Neuronal stem cell (in vitro differentiated cells): ENCODE results near the gene PRKACB.

Experiments used
- DNase-seq: peaks from one replicate; pipeline ENCODE4 v3.0.0-alpha.2; 2013; ENCODE audit warnings: low spot score
- H2AFZ ChIP-seq: one replicate; pipeline ENCODE4 v1.6.1; 2013; ENCODE audit warnings: mild to moderate bottlenecking, low read length, inconsistent platforms
- H2AK5ac ChIP-seq: 2 replicates; pipeline ENCODE4 v1.6.1; 2013; ENCODE audit warnings: low read depth, mild to moderate bottlenecking, inconsistent platforms, low read length, moderate library complexity, mixed read lengths
- H2BK120ac ChIP-seq: 2 replicates; pipeline ENCODE4 v1.6.1; 2013; ENCODE audit warnings: low read depth, mild to moderate bottlenecking, inconsistent platforms, low read length, moderate library complexity, mixed read lengths
- H2BK12ac ChIP-seq: one replicate; pipeline ENCODE4 v1.6.1; 2013; ENCODE audit warnings: low read length, inconsistent platforms
- H2BK15ac ChIP-seq: 2 replicates; pipeline ENCODE4 v1.6.1; 2013; ENCODE audit warnings: mild to moderate bottlenecking, low read length, inconsistent platforms, mixed read lengths
- H2BK5ac ChIP-seq: one replicate; pipeline ENCODE4 v1.6.1; 2013; ENCODE audit warnings: inconsistent platforms, mild to moderate bottlenecking, low read length, moderate library complexity
- H3K14ac ChIP-seq: one replicate; pipeline ENCODE4 v1.6.1; 2013; ENCODE audit warnings: low read length, inconsistent platforms
- H3K18ac ChIP-seq: 2 replicates; pipeline ENCODE4 v1.6.1; 2013; ENCODE audit warnings: low read length, inconsistent platforms
- H3K23ac ChIP-seq: 2 replicates; pipeline ENCODE4 v1.6.1; 2013; ENCODE audit warnings: low read depth, mild to moderate bottlenecking, mixed read lengths, low read length, inconsistent platforms; ENCODE audit not compliant: poor library complexity
- H3K27ac ChIP-seq: replicated peaks from 3 replicates; pipeline ENCODE4 v1.5.1; 2013; ENCODE audit warnings: low read length, inconsistent platforms
- H3K27me3 ChIP-seq, 3 experiments: 2 replicates each; pipeline ENCODE4 v1.6.1; 2013; ENCODE audit warnings: low read length in 3 of 3, mild to moderate bottlenecking in 2 of 3, inconsistent platforms in 1 of 3, low read depth in 1 of 3, mixed read lengths in 1 of 3, moderate library complexity in 1 of 3; ENCODE audit not compliant: control insufficient read depth in 3 of 3, insufficient read depth in 3 of 3
- H3K36me3 ChIP-seq, 2 donors: replicated peaks in 1 of 2; 2 replicates each; pipeline ENCODE4 v1.6.1; 2013; ENCODE audit warnings: low read length in 2 of 2; ENCODE audit not compliant: control insufficient read depth in 2 of 2, insufficient read depth in 2 of 2
- H3K4ac ChIP-seq: 2 replicates; pipeline ENCODE4 v1.6.1; 2013; ENCODE audit warnings: inconsistent platforms, mild to moderate bottlenecking, low read length, moderate library complexity
- H3K4me1 ChIP-seq, 2 donors: 1 replicate in 1 of 2; 2 replicates in 1 of 2; pipeline ENCODE4 v1.6.1; 2013; ENCODE audit warnings: low read length in 2 of 2, low read depth in 1 of 2; ENCODE audit not compliant: control insufficient read depth in 2 of 2, insufficient read depth in 1 of 2
- H3K4me2 ChIP-seq: one replicate; pipeline ENCODE4 v1.6.1; 2013; ENCODE audit warnings: mild to moderate bottlenecking, low read length, inconsistent platforms; ENCODE audit not compliant: insufficient read depth, poor library complexity, severe bottlenecking
- H3K4me3 ChIP-seq, 2 donors: 2 replicates each; pipeline ENCODE4 v1.5.1; 2013; ENCODE audit warnings: low read length in 2 of 2, mild to moderate bottlenecking in 2 of 2, inconsistent platforms in 1 of 2, moderate library complexity in 1 of 2
- H3K79me1 ChIP-seq: one replicate; pipeline ENCODE4 v1.6.1; 2013; ENCODE audit warnings: low read depth, mild to moderate bottlenecking, inconsistent platforms, low read length, moderate library complexity
- H3K9ac ChIP-seq: one replicate; pipeline ENCODE4 v1.6.1; 2013; ENCODE audit warnings: mild to moderate bottlenecking, low read depth, low read length, inconsistent platforms; ENCODE audit not compliant: poor library complexity
- H3K9me3 ChIP-seq, 2 donors: replicated peaks in 1 of 2; 2 replicates each; pipeline versions ENCODE3 to v1.6.1; 2013; ENCODE audit warnings: low read length in 2 of 2, mild to moderate bottlenecking in 2 of 2, inconsistent platforms in 1 of 2, low read depth in 1 of 2, mixed read lengths in 1 of 2, moderate library complexity in 1 of 2; ENCODE audit not compliant: control insufficient read depth in 2 of 2, insufficient read depth in 1 of 2
- H4K8ac ChIP-seq: one replicate; pipeline ENCODE4 v1.6.1; 2013; ENCODE audit warnings: low read depth, mild to moderate bottlenecking, inconsistent platforms, low read length, moderate library complexity
- H4K91ac ChIP-seq: one replicate; pipeline ENCODE4 v1.6.1; 2013; ENCODE audit warnings: low read length, low read depth, mild to moderate bottlenecking, inconsistent platforms; ENCODE audit not compliant: poor library complexity
- WGBS, 2 donors: extraction: QIAGEN DNeasy Blood & Tissue Kit; methylation state at CpG; one replicate each; pipeline ENCODE4 v1.1.7; 2013; ENCODE audit warnings: missing lambda C conversion rate in 2 of 2, mixed read lengths in 1 of 2; ENCODE audit not compliant: insufficient read length in 2 of 2, insufficient replicate concordance in 1 of 2; ENCODE audit errors: extremely low coverage in 2 of 2; 5-methylcytosine and 5-hydroxymethylcytosine counted together

PRKACB gene

DNA sequence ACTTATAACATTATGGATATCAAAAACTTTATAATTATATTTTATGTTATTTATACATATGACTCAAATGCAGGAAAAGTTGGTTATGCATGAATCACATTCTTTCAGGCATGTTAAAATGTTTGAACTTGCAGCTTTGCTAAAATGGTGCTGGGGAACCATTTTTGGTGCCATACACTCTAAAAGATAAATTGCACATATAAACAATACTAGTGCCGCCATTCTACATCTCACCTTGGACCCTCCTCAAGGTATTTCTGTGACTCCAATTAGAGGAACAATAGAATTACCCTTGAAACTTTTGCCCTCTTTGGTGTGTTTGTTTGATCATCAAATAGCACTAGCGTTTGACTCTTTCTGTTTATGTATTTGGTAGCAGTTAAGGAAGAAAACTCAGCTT lies 997 bp downstream of the PRKACB start:
- Histone ChIP-seq H3K9ac (no peak overlapping the region), H3K4me2 (no peak overlapping the region), H3K27me3 (no peaks in the 10 kb centered on the region), H2BK12ac (no peak overlapping the region), H2AFZ (no peak overlapping the region), H3K36me3 (no peaks in the 10 kb centered on the region), H3K9me3 (no peaks in the 10 kb centered on the region), H3K23ac (no peak overlapping the region), H2BK5ac (no peak overlapping the region), H3K4ac (no peak overlapping the region), H3K14ac (no peak overlapping the region), H2BK15ac (no peak overlapping the region), H3K4me1 (peaks cover 0 to 4% of the 10 kb centered on the region in 2 donors), H4K8ac (no peak overlapping the region), H2AK5ac (no peak overlapping the region), H3K79me1 (no peaks in the 10 kb centered on the region), H3K27ac (no peak overlapping the region), H4K91ac (no peak overlapping the region), H2BK120ac (no peak overlapping the region), H3K4me3 (no peak overlapping the region), H3K18ac (no peak overlapping the region)
- DNase-seq: no peak
- WGBS, 2 donors: no CpG with 5 or more reads among the region's 2 CpGs

DNA sequence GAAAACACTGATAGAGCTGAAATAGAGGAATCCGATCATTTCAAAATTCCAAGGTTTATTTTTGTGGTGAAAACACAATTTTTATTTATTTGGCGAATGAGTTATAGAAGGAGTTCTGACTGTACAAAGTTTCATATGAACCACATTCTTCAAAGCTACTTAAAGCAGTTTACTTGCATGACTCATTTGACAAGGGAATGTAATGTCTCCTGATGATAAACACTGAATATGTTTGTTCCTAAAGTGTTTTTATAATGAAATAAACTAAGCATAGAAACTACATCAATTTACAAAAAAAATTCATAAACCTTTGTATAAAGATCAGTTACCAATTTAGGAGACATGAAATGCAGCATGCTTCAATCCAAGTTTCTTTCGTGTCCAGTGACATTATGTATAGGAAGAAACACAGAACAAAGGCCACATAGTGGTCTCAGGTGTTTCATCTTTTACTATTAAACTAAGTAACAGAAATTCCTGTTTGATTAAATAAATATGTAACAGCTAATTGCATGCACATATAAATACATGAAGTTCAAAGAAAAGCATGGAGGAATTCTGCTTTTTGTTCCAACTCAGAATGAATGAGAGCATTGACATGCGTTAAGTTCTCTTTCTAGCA lies 2.5 kb downstream of the PRKACB start:
- Histone ChIP-seq H3K4ac (no peak overlapping the region), H2BK15ac (no peak overlapping the region), H2AFZ (no peak overlapping the region), H3K27ac (no peak overlapping the region), H3K18ac (no peak overlapping the region), H3K27me3 (no peaks in the 10 kb centered on the region), H3K36me3 (no peaks in the 10 kb centered on the region), H3K4me2 (no peak overlapping the region), H2BK120ac (no peak overlapping the region), H2AK5ac (no peak overlapping the region), H3K14ac (no peak overlapping the region), H3K79me1 (no peaks in the 10 kb centered on the region), H4K8ac (no peak overlapping the region), H3K23ac (no peak overlapping the region), H3K9me3 (no peaks in the 10 kb centered on the region), H3K4me1 (peaks cover 0 to 4% of the 10 kb centered on the region in 2 donors), H4K91ac (no peak overlapping the region), H2BK12ac (no peak overlapping the region), H3K9ac (no peak overlapping the region), H3K4me3 (no peak overlapping the region), H2BK5ac (no peak overlapping the region)
- no peak for DNase-seq
- WGBS, 2 donors: no CpG with 5 or more reads among the region's 4 CpGs

DNA sequence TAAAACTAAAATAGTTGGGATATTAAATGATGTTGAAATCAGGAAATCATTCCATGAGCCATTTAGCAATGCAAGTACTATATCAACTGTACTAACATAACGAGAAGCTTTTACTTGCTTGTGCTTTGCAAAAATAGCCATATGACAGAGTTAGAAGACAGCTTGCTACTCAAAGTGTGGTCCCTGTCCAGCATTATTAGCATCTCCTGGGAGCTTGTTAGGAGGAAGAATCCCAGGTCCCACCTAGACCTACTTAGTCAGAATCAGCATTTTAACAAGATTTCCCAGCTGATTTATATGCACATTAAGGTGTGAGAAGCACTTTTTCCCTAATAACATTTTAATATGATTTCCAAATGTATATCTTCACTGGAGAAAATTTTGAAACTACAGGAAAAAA lies 4.7 kb downstream of the PRKACB start:
- no peaks in the 10 kb centered on the region for H3K36me3 ChIP-seq

DNA sequence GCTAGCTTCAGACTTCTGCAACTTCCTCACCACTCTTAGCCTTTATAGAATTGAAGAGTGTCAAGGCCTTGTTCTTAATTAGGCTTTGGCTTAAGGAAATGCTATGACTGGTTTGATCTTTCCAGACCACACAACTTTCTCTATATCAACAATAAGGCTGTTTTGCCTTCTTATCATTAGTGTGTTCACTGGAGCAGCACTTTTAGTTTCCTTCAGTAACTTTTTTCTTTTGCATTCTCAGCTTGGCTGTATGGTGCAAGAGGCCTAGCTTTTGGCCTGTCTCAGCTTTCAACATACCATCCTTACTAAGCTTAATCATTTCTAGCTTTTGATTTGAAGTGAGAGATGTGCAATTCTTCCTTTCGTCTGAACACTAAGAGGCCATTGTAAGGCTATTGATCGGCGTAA lies 8.6 kb downstream of the PRKACB start:
- no CpG with 5 or more reads among the region's 3 CpGs for WGBS, 2 donors
- Histone ChIP-seq H3K23ac (no peak overlapping the region), H3K9ac (no peak overlapping the region), H4K91ac (no peak overlapping the region), H4K8ac (no peak overlapping the region), H3K79me1 (no peaks in the 10 kb centered on the region), H3K4me2 (no peak overlapping the region), H3K27ac (no peak overlapping the region), H3K9me3 (no peaks in the 10 kb centered on the region), H3K4me3 (no peak overlapping the region), H2BK120ac (no peak overlapping the region), H2AFZ (no peak overlapping the region), H3K14ac (no peak overlapping the region), H2BK12ac (no peak overlapping the region), H3K4ac (no peak overlapping the region), H2AK5ac (no peak overlapping the region), H3K4me1 (no peaks in the 10 kb centered on the region), H3K18ac (no peak overlapping the region), H3K27me3 (no peaks in the 10 kb centered on the region), H3K36me3 (no peaks in the 10 kb centered on the region), H2BK15ac (no peak overlapping the region), H2BK5ac (no peak overlapping the region)
- DNase-seq: no peak

More for the DNA sequence above, 4.7 kb downstream of the PRKACB start:
- WGBS, 2 donors: no CpG with 5 or more reads among the region's 1 CpG
- Histone ChIP-seq H3K4me1 (peaks cover 0 to 4% of the 10 kb centered on the region in 2 donors), H3K27ac (no peak overlapping the region), H3K79me1 (no peaks in the 10 kb centered on the region), H3K18ac (no peak overlapping the region), H2BK12ac (no peak overlapping the region), H4K8ac (no peak overlapping the region), H3K9me3 (no peaks in the 10 kb centered on the region), H2BK15ac (no peak overlapping the region), H3K4ac (no peak overlapping the region), H3K27me3 (no peaks in the 10 kb centered on the region), H3K9ac (no peak overlapping the region), H2BK5ac (no peak overlapping the region), H3K4me2 (no peak overlapping the region), H3K23ac (no peak overlapping the region), H4K91ac (no peak overlapping the region), H2AK5ac (no peak overlapping the region), H2BK120ac (no peak overlapping the region), H3K4me3 (no peak overlapping the region), H3K14ac (no peak overlapping the region), H2AFZ (no peak overlapping the region)
- DNase-seq: no peak
